ENCODE data around the gene TMOD4. TPM values are rescaled to one million over a fixed set of nuclear protein-coding genes. Genes with fewer than 3 reads are reported as not detected.

TMOD4 gene
- total and polyA plus RNA-seq, 2 of the 13 experiments (the other 11 are each of a cell fraction or from before 2014, with no cell fraction given): 0.66 TPM; not detected in 1

DNA sequence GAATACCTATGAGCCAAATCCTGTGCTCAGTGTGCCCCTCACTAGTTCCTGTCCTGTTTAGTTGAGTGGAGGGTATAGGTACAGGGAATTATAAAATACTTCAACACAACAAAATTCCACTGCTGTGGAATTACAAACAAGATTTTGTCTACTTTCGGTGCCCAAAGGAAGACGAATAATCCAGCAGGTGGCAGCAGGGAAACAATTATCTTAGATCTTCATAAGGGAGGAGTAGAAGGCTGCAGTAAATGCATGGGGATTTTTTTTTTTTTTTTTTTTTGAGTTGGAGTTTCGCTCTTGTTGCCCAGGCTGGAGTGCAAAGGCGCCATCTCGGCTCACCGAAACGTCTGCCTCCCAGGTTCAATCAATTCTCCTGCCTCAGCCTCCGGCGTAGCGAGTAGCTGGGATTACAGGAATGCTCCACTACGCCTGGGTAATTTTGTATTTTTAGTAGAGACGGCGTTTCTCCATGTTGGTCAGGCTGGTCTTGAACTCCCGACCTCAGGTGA is 20.6 kb upstream of the TMOD4 start (continued):
- TF ChIP-seq KAT8 (CRISPR knock-in tag; IDR thresholded peaks at IDR 0.05): peak; percentile 12; the same call in 1 of the 2 replicates
- TF ChIP-seq, protein P1, sequence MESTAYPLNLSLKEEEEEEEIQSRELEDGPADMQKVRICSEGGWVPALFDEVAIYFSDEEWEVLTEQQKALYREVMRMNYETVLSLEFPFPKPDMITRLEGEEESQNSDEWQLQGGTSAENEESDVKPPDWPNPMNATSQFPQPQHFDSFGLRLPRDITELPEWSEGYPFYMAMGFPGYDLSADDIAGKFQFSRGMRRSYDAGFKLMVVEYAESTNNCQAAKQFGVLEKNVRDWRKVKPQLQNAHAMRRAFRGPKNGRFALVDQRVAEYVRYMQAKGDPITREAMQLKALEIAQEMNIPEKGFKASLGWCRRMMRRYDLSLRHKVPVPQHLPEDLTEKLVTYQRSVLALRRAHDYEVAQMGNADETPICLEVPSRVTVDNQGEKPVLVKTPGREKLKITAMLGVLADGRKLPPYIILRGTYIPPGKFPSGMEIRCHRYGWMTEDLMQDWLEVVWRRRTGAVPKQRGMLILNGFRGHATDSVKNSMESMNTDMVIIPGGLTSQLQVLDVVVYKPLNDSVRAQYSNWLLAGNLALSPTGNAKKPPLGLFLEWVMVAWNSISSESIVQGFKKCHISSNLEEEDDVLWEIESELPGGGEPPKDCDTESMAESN (CRISPR knock-in tag; conservative IDR thresholded peaks at IDR 0.05): 0 out of 2 replicates have a peak, but pooled peaks have one; percentile 9
- peak; percentile 71 for TF ChIP-seq CTCF (CRISPR knock-in tag; IDR thresholded peaks at IDR 0.05)
- TF ChIP-seq MIER3 (CRISPR knock-in tag; IDR thresholded peaks at IDR 0.05; ENCODE audit: borderline replicate concordance): no peak
- no peak for TF ChIP-seq ZNF468 (CRISPR knock-in tag; IDR thresholded peaks at IDR 0.05)
- no peak for TF ChIP-seq SMYD3 (CRISPR knock-in tag; IDR thresholded peaks at IDR 0.05)
- TF ChIP-seq DDIT3 (CRISPR knock-in tag; IDR thresholded peaks at IDR 0.05): no peak
- TF ChIP-seq HDAC6 (IDR thresholded peaks at IDR 0.05; ENCODE audit: low read depth, low read length): no peak
- TF ChIP-seq MXD4 (CRISPR knock-in tag; IDR thresholded peaks at IDR 0.05): no peak
- TF ChIP-seq E2F2 (CRISPR knock-in tag; IDR thresholded peaks at IDR 0.05; ENCODE audit: borderline replicate concordance): no peak
- TF ChIP-seq, protein P2, sequence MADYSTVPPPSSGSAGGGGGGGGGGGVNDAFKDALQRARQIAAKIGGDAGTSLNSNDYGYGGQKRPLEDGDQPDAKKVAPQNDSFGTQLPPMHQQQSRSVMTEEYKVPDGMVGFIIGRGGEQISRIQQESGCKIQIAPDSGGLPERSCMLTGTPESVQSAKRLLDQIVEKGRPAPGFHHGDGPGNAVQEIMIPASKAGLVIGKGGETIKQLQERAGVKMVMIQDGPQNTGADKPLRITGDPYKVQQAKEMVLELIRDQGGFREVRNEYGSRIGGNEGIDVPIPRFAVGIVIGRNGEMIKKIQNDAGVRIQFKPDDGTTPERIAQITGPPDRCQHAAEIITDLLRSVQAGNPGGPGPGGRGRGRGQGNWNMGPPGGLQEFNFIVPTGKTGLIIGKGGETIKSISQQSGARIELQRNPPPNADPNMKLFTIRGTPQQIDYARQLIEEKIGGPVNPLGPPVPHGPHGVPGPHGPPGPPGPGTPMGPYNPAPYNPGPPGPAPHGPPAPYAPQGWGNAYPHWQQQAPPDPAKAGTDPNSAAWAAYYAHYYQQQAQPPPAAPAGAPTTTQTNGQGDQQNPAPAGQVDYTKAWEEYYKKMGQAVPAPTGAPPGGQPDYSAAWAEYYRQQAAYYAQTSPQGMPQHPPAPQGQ (CRISPR knock-in tag; IDR thresholded peaks at IDR 0.05; ENCODE audit: borderline replicate concordance): no peak
- no peak for TF ChIP-seq IKZF4 (CRISPR knock-in tag; IDR thresholded peaks at IDR 0.05; ENCODE audit: borderline replicate concordance, low read depth, not compliant biosample characterization)
- TF ChIP-seq ELF3 (CRISPR knock-in tag; IDR thresholded peaks at IDR 0.05): peak; percentile 33; the same call in 1 of the 2 replicates
- TF ChIP-seq RFX1 (IDR thresholded peaks at IDR 0.05): no peak
- TF ChIP-seq SMC3 (IDR thresholded peaks at IDR 0.05; ENCODE audit: low read length): peak; percentile 17; the same call in 1 of the 2 replicates
- no peak for TF ChIP-seq ATAD3A (CRISPR knock-in tag; IDR thresholded peaks at IDR 0.05)
- no peak for TF ChIP-seq CBX5 (CRISPR knock-in tag; IDR thresholded peaks at IDR 0.05; ENCODE audit: borderline replicate concordance)
- no peak for TF ChIP-seq AHR (CRISPR knock-in tag; IDR thresholded peaks at IDR 0.05)
- 0 out of 2 replicates have a peak, but pooled peaks have one; percentile 19 for TF ChIP-seq ZNF674 (CRISPR knock-in tag; IDR thresholded peaks at IDR 0.05; ENCODE audit: low read depth)
- no peak for TF ChIP-seq PITX1 (CRISPR knock-in tag; IDR thresholded peaks at IDR 0.05)
- TF ChIP-seq ZNF564 (CRISPR knock-in tag; IDR thresholded peaks at IDR 0.05): no peak
- no peak for TF ChIP-seq MAFK (conservative IDR thresholded peaks at IDR 0.05 in 1 of 2, IDR thresholded peaks at IDR 0.05 in 1 of 2; ENCODE audit: low read length in 2 of 2)
- no peak for TF ChIP-seq CREB1 (IDR thresholded peaks at IDR 0.05)
- 0 out of 2 replicates have a peak, but pooled peaks have one; percentile 34 for TF ChIP-seq CREB1 (CRISPR knock-in tag; IDR thresholded peaks at IDR 0.05)
- TF ChIP-seq SNRNP70 (IDR thresholded peaks at IDR 0.05; ENCODE audit: low read depth, low read length): no peak

Measured in HepG2 (cell line).